Body of pancreas (tissue), 4 donors: ENCODE data around the gene APBB1. TPM values are rescaled to one million over a fixed set of nuclear protein-coding genes. Genes with fewer than 3 reads are reported as not detected.

ENCODE experiments used
- ATAC-seq: fragments of 150-250 bp; one replicate; pipeline ENCODE4 v1.9.1; 2016
- DNase-seq, 4 donors: peaks; one replicate each; pipeline ENCODE4 v3.0.0-alpha.2; 2019
- H3K27ac ChIP-seq, 4 donors: fragments of 200-600 bp; sonication (generic); 1 replicate in 3 of 4; 2 replicates in 1 of 4; pipeline versions ENCODE4 v1.5.1 to v1.6.1; 2016 to 2019; ENCODE audit warnings: mild to moderate bottlenecking in 1 of 4, mixed read lengths in 1 of 4, moderate library complexity in 1 of 4
- H3K27me3 ChIP-seq, 2 donors: fragments of 200-600 bp; sonication (generic); one replicate each; pipeline ENCODE4 v1.6.0; 2016; ENCODE audit warnings: mild to moderate bottlenecking in 1 of 2
- H3K36me3 ChIP-seq, 2 donors: fragments of 200-600 bp; sonication (generic); replicated peaks in 1 of 2; 2 replicates each; pipeline ENCODE4 v1.5.1; 2016; ENCODE audit warnings: low read depth in 2 of 2; ENCODE audit not compliant: insufficient read depth in 1 of 2
- H3K4me1 ChIP-seq: fragments of 200-600 bp; sonication (generic); one replicate; pipeline ENCODE4 v1.6.0; 2016
- H3K4me3 ChIP-seq, 2 donors: fragments of 200-600 bp; sonication (generic); 1 replicate in 1 of 2; 2 replicates in 1 of 2; pipeline ENCODE4 v1.5.1; 2016 to 2019
- H3K9me3 ChIP-seq, 3 donors: fragments of 200-600 bp; sonication (generic); 1 replicate in 2 of 3; 2 replicates in 1 of 3; pipeline ENCODE4 v1.5.1; 2016
- CTCF ChIP-seq, 7 experiments: fragments of 450-650 bp in 4 of 7; fragments of 200-600 bp in 3 of 7; sonication (generic) in 3 of 7; IDR thresholded peaks; one replicate each; pipeline ENCODE4 v1.5.1; 2016 to 2019; ENCODE audit warnings: antibody characterized with exemption in 7 of 7
- POLR2A ChIP-seq, 3 donors: fragments of 450-650 bp; IDR thresholded peaks; one replicate each; pipeline ENCODE4 v1.6.1; 2016; ENCODE audit warnings: antibody characterized with exemption in 3 of 3, mild to moderate bottlenecking in 2 of 3
- WGBS, 2 donors: methylation state at CpG; one replicate each; pipeline ENCODE4 v1.1.5; 2017; 5-methylcytosine and 5-hydroxymethylcytosine counted together
- intact Hi-C: fragments of 100-400 bp; cut with DNase I; formaldehyde crosslinking; loops from one replicate; pipeline ENCODE4 v1.15.1; 2023
- total RNA-seq, 2 donors: library from RNA; depleted of rRNA; stranded (reverse); fragments of >200 nt; gene quantifications; one replicate each; pipeline ENCODE4 v1.1.0, GENCODE V29; 2016

Gene APBB1
- total RNA-seq, result 10 to 100 TPM; 25.4 to 48.5 TPM

DNA sequence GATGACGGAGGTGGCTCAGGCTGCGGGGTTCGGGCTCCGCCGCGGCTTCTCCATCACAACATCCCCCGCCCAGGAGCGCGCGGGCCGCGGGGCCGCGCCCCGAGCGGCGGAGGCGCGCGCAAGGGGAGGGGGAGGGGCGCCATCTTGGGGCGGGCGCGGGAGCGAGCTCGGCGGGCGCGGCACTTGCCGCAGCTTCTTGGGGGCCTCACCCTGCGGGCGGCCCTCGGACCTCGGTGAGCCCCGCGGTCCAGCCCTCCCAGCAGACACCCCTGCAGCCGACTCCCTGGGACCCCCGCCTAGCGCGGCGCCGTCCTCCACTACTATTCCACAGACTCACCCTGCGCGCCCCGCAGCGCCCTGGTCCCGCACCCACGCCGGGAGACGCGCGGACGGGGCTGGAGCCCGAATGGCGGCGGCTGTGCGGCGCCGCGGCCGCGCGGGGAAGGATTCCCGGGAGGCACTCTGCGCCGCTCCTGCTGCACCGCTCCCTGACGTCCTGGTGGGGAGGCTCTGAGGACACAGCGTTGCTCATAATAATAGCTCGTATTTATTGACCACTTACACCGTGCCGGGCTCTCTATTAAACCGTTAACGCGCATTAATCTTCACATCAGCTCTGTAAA lies at the start of gene APBB1:
Gene APBB1, minus strand, starts transcription at position 86 of the 623 bp plus-strand sequence. CDS start 7,747 bp downstream, outside the sequence.
- intact Hi-C loops, result no loop called here
- peak; percentile 47 to 59 (median 59) for TF ChIP-seq POLR2A (IDR thresholded peaks at IDR 0.05)
- TF ChIP-seq CTCF (IDR thresholded peaks at IDR 0.05), result peak in 4 of 7 experiments; percentile 5 to 33 (median 22)

DNA sequence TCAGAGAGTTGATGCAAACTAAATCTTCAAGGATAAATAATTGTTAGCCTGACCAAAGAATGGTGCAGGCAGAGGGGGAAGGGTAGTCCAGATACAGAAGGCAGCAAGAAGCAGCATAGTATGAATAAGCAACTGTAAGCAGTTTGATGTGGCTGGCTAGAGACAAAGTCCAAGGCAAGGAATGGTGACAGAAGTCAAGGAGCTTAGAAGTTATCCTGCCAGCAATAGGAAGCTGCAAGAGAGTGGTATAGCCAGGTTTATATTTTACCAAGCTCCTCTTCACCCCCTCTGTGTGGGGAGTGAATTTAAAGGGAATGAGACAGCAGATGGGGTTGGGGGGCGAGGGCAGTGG lies 40.2 kb upstream of the APBB1 start:
- Histone ChIP-seq H3K4me3 (no peak overlapping the region), H3K9me3 (no peaks in the 10 kb centered on the region), H3K4me1 (peaks cover 13% of the 10 kb centered on the region), H3K36me3 (peaks cover 13 to 16% of the 10 kb centered on the region in 2 donors), H3K27me3 (no peaks in the 10 kb centered on the region), H3K27ac (peak overlapping the region in 3 of 4 donors; percentile 21 to 59 (median 58))
- ATAC-seq (no peak), DNase-seq (no peak)
- no peak for TF ChIP-seq POLR2A (IDR thresholded peaks at IDR 0.05)
- TF ChIP-seq CTCF (IDR thresholded peaks at IDR 0.05), result no peak
- intact Hi-C loops, result no loop called here
- 68 to 85% methylated on average over 1 of the region's 1 CpG for WGBS, 2 donors

More for the DNA sequence above, at the start of gene APBB1:
- 0 to 1% methylated on average over 7 to 45 of the region's 75 CpGs for WGBS, 2 donors
- Histone ChIP-seq H3K9me3 (no peaks in the 10 kb centered on the region), H3K4me3 (peak within 1 kb of the TSS; percentile 54 to 84), H3K36me3 (no peaks in the 10 kb centered on the region), H3K27ac (peak within 1 kb of the TSS; percentile 83 to 89 (median 85)), H3K27me3 (no peaks in the 10 kb centered on the region), H3K4me1 (peaks cover 15% of the 10 kb centered on the region)
- DNase-seq (peak; percentile 56 to 74 (median 60)), ATAC-seq (peak; percentile 91)

GRCh38 chr11:6458352-6459098 lies 39.6 kb upstream of the APBB1 start:
- peaks cover 13 to 16% of the 10 kb centered on the region in 2 donors for H3K36me3 ChIP-seq
- intact Hi-C loops, result no loop called here

GRCh38 chr11:6457581-6458320 lies 38.9 kb upstream of the APBB1 start:
- no peaks in the 10 kb centered on the region for H3K27me3 ChIP-seq
- peak overlapping the region; percentile 11 to 59 (median 50) for H3K27ac ChIP-seq
- peaks cover 13% of the 10 kb centered on the region for H3K4me1 ChIP-seq
- 84 to 88% methylated on average over 21 to 23 of the region's 26 CpGs for WGBS, 2 donors
- no peaks in the 10 kb centered on the region for H3K9me3 ChIP-seq
- peak; percentile 9 for ATAC-seq
- H3K36me3 ChIP-seq, result peaks cover 13 to 16% of the 10 kb centered on the region in 2 donors
- intact Hi-C loops, result no loop called here
- H3K4me3 ChIP-seq, result no peak overlapping the region
- DNase-seq, result no peak
- TF ChIP-seq CTCF (IDR thresholded peaks at IDR 0.05) (no peak), POLR2A (IDR thresholded peaks at IDR 0.05) (no peak)

More at GRCh38 chr11:6458352-6459098, 39.6 kb upstream of the APBB1 start:
- no peaks in the 10 kb centered on the region for H3K9me3 ChIP-seq
- no peak for TF ChIP-seq POLR2A (IDR thresholded peaks at IDR 0.05)
- TF ChIP-seq CTCF (IDR thresholded peaks at IDR 0.05), result no peak
- WGBS, 2 donors, result 45 to 57% methylated on average over 2 of the region's 2 CpGs
- no peak overlapping the region for H3K4me3 ChIP-seq
- no peaks in the 10 kb centered on the region for H3K27me3 ChIP-seq
- peaks cover 13% of the 10 kb centered on the region for H3K4me1 ChIP-seq
- peak overlapping the region in 3 of 4 donors; percentile 41 to 59 (median 58) for H3K27ac ChIP-seq
- ATAC-seq (peak; percentile 86), DNase-seq (peak in 3 of 4 donors; percentile 26 to 54 (median 38))
